Activated CD8-positive, alpha-beta memory T cell treated with anti-CD3 and anti-CD28 coated beads, Interleukin-2, amount 10 ng/mL, durations not matched to agents 7 days and 5 days (primary cell): ENCODE data around the gene STRN3. TPM values are rescaled to one million over a fixed set of nuclear protein-coding genes. Genes with fewer than 3 reads are reported as not detected.
"Not testable (repeated sequence)": the region's sequence is repeated elsewhere in the genome, so short reads cannot be mapped to it uniquely, and the experiment has no call there.

ENCODE experiments used
- ATAC-seq: fragments of 150-1000 bp; cut with Tn5 transposase; one replicate; pipeline ENCODE4 v1.10.0; 2021; ENCODE audit warnings: moderate library complexity
- CTCF ChIA-PET: fragments of 350-600 bp; sonication (Branson Sonifier 250); formaldehyde crosslinking; loops from one replicate; lab custom pipeline; 2021; ENCODE audit warnings: antibody characterized with exemption; lab: Charles Lee
- DNase-seq: peaks from one replicate; pipeline ENCODE4 v3.0.0-alpha.2; 2020
- H3K27ac Mint-ChIP-seq: one replicate; pipeline ENCODE4 v1.8.0; 2021; ENCODE audit warnings: mild to moderate bottlenecking, mixed read lengths
- H3K27me3 Mint-ChIP-seq: one replicate; pipeline ENCODE4 v1.8.0; 2021; ENCODE audit warnings: mixed read lengths
- H3K36me3 Mint-ChIP-seq: one replicate; pipeline ENCODE4 v1.8.0; 2021; ENCODE audit warnings: mild to moderate bottlenecking, mixed read lengths
- H3K4me1 Mint-ChIP-seq: one replicate; pipeline ENCODE4 v1.8.0; 2021; ENCODE audit warnings: mixed read lengths
- H3K4me3 Mint-ChIP-seq: one replicate; pipeline ENCODE4 v1.8.0; 2021; ENCODE audit warnings: mild to moderate bottlenecking, moderate library complexity, mixed read lengths
- H3K9me3 Mint-ChIP-seq: one replicate; pipeline ENCODE4 v1.8.0; 2022; ENCODE audit warnings: low read depth, mixed read lengths
- total RNA-seq, 2 experiments: library from RNA; stranded (reverse); gene quantifications; one replicate each; pipeline ENCODE4 v1.2.3, GENCODE V29; 2021

STRN3 gene
- total RNA-seq, 2 experiments from 2014 or later = 21.2 to 24.2 TPM

DNA sequence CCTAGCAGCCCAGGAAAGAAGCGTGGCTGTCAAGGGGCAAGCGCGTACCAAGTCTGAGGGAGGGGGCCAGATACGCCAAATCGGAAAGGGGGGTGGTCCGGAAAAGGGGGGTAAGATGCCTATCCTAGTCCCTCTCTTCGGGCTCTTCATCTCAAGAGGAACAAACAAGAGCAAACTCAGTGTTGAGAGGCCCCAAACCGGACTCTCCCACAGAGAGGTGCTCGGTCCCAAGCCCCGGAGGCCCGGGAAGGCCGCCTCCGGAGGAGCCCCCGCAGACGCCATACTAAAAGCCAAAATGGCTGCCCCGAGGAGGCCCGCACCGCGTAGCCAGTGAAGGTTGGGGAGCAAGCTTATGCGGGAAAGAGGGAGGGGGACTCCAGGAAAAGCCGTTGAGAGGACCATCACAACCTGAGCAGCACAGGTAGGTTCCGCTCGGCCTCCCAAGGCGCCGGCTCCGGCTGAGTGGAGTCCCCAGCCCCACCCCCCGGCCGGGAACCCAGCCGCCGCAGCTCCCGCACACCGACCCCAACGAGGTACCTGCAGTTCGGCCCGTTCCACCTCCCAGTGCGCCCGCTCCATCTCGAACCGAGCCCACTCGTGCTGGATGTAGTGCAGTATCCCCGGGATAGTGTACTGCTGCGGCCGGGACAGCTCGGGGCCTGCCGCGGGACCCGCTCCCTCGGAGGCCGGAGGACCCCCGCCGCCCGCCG, 657 bp downstream of the STRN3 start, which contains the start of gene AP4S1:
Gene AP4S1 (plus strand): TSS at position 283 of the 710 bp plus-strand sequence. CDS start 40,548 bp downstream, outside the sequence.
- Mint-ChIP-seq H3K27me3 (no peaks in the 10 kb centered on the region), H3K4me1 (peaks cover 48% of the 10 kb centered on the region), H3K36me3 (peaks cover 22% of the 10 kb centered on the region), H3K9me3 (no peaks in the 10 kb centered on the region), H3K27ac (peak within 1 kb of the TSS; percentile 96), H3K4me3 (peak within 1 kb of the TSS; percentile 90)
- DNase-seq = peak; percentile 66
- peak; percentile 28 for ATAC-seq
- CTCF ChIA-PET = interaction anchor here (1.4 to 1.9 kb wide), 2 partner anchors 91 to 103 kb away, joined by 3 to 5 read pairs; no protein-coding TSS in a partner anchor

GRCh38 chr14:31024577-31025366, 1.4 kb downstream of the STRN3 start:
- no peaks in the 10 kb centered on the region for H3K27me3 Mint-ChIP-seq
- H3K27ac Mint-ChIP-seq = peak overlapping the region; percentile 91
- CTCF ChIA-PET = interaction anchor here (1.1 kb wide), 1 partner anchor 58 kb away, joined by 3 read pairs; no protein-coding TSS in a partner anchor
- H3K36me3 Mint-ChIP-seq = peaks cover 22% of the 10 kb centered on the region
- peaks cover 48% of the 10 kb centered on the region for H3K4me1 Mint-ChIP-seq
- H3K9me3 Mint-ChIP-seq = no peaks in the 10 kb centered on the region
- H3K4me3 Mint-ChIP-seq = peak overlapping the region; percentile 90
- DNase-seq = no peak
- ATAC-seq = no peak

GRCh38 chr14:31024010-31024480, 2.1 kb downstream of the STRN3 start:
- Mint-ChIP-seq H3K4me1 (peaks cover 41% of the 10 kb centered on the region), H3K4me3 (peak overlapping the region; percentile 40), H3K9me3 (no peaks in the 10 kb centered on the region), H3K27ac (peak overlapping the region; percentile 31), H3K36me3 (peaks cover 22% of the 10 kb centered on the region), H3K27me3 (no peaks in the 10 kb centered on the region)
- no peak for DNase-seq
- CTCF ChIA-PET = interaction anchor here (1.1 kb wide), 1 partner anchor 59 kb away, joined by 3 read pairs; no protein-coding TSS in a partner anchor
- ATAC-seq = no peak

GRCh38 chr14:31022386-31022785, 3.8 kb downstream of the STRN3 start:
- Mint-ChIP-seq H3K27me3 (no peaks in the 10 kb centered on the region), H3K4me1 (peaks cover 31% of the 10 kb centered on the region), H3K9me3 (no peaks in the 10 kb centered on the region), H3K27ac (no peak overlapping the region), H3K36me3 (peaks cover 26% of the 10 kb centered on the region), H3K4me3 (no peak overlapping the region)
- DNase-seq (no peak), ATAC-seq (no peak)
- CTCF ChIA-PET = no interaction called here

GRCh38 chr14:31021576-31021949, 4.6 kb downstream of the STRN3 start:
- no peak for ATAC-seq
- H3K9me3 Mint-ChIP-seq = no peaks in the 10 kb centered on the region
- H3K36me3 Mint-ChIP-seq = peaks cover 26% of the 10 kb centered on the region
- CTCF ChIA-PET = no interaction called here
- no peak overlapping the region for H3K27ac Mint-ChIP-seq
- DNase-seq = no peak
- no peaks in the 10 kb centered on the region for H3K27me3 Mint-ChIP-seq
- no peak overlapping the region for H3K4me3 Mint-ChIP-seq
- peaks cover 24% of the 10 kb centered on the region for H3K4me1 Mint-ChIP-seq

DNA sequence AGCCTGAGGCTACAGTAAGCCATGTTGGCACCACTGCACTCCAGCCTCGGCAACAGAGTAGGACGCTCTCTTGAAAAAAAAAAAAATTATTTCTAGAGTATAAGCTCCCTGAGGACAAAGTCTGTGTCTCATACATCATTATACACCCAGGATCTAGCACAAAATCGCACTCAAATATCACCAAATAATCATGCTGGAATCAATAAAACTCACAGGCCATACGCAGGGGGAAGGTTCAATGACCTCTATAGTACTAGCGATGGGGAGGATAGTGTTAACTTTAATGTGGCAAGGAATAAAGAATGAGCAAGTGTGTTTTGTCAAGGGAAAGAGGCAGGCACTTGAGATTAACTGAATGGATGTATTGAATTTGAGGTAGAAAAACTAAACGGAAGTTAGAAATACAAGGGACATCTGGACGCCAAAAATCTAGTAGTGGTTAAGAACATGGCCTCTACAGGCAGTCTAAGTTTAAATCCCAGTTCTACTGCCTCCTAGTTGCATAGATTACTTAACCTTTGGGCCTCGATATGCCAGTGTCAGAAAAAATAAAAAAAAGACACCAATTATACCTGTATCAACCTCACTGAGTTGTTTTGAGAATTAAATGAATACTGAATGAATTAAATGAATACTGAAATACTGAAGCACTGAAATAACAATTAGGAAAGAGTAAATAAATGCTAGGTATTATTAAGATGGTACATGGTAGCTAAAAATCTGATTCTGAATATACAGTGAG, 5.2 kb downstream of the STRN3 start:
- Mint-ChIP-seq H3K27me3 (no peaks in the 10 kb centered on the region), H3K4me3 (no peak overlapping the region)
- CTCF ChIA-PET = no interaction called here

DNA sequence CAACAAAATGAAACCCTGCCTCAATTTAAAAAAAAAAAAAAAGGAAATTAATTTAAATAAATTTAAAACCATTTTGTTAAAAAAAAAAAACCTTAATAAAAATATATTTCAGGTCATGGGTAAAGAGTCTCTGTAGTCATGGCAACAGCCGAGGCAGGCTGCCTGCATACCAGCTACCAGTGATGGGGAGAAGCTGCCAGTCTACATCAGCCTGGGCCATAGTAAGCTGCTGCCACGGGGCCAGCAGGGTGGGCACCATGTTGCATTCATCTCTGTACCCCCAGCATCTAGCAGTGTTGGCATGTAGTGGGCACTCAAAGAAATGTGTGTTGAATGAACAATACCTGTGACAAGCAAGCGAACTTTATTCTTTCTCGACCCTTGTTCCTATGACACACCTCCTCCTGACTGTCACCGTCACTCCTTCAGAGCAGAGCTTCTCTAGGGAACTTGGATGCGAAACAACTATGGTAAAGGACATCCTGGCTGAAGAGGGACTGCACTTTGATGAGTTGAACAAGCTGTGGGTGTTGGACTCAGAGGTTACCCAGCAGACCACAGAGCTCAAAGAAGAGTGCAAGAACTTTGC, 8.0 kb downstream of the STRN3 start:
- H3K4me1 Mint-ChIP-seq = peaks cover 10% of the 10 kb centered on the region
- no peak overlapping the region for H3K27ac Mint-ChIP-seq
- no peak for ATAC-seq
- CTCF ChIA-PET = no interaction called here
- H3K9me3 Mint-ChIP-seq = no peaks in the 10 kb centered on the region
- H3K4me3 Mint-ChIP-seq = no peak overlapping the region
- DNase-seq = no peak
- no peaks in the 10 kb centered on the region for H3K27me3 Mint-ChIP-seq
- peaks cover 20% of the 10 kb centered on the region for H3K36me3 Mint-ChIP-seq

More for the DNA sequence above, 5.2 kb downstream of the STRN3 start:
- DNase-seq (no peak), ATAC-seq (no peak)
- Mint-ChIP-seq H3K27ac (no peak overlapping the region), H3K36me3 (peaks cover 26% of the 10 kb centered on the region), H3K4me1 (peaks cover 24% of the 10 kb centered on the region), H3K9me3 (no peaks in the 10 kb centered on the region)

DNA sequence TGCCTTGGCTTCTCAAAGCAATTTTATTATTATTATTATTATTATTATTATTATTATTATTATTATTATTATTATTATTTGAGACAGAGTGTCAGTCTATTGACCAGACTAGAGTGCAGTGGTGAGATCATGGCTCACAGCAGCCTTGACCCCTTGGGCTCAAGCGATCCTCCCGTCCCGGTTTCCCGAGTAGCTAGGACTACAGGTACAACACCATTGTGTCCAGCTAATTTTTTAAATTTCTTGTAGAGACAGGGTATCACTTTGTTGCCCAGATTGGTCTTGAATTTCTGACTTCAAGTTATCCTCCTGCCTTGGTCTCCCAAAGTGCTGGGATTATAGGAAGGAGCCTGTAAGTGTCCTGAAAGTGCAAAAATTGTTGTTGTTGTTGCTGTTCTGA, 12.3 kb downstream of the STRN3 start:
- no peak for DNase-seq
- no peak for ATAC-seq
- Mint-ChIP-seq H3K9me3 (no peaks in the 10 kb centered on the region), H3K4me1 (peaks cover 3% of the 10 kb centered on the region), H3K27ac (no peak overlapping the region), H3K36me3 (peaks cover 13% of the 10 kb centered on the region), H3K27me3 (no peaks in the 10 kb centered on the region), H3K4me3 (no peak overlapping the region)
- CTCF ChIA-PET = no interaction called here

DNA sequence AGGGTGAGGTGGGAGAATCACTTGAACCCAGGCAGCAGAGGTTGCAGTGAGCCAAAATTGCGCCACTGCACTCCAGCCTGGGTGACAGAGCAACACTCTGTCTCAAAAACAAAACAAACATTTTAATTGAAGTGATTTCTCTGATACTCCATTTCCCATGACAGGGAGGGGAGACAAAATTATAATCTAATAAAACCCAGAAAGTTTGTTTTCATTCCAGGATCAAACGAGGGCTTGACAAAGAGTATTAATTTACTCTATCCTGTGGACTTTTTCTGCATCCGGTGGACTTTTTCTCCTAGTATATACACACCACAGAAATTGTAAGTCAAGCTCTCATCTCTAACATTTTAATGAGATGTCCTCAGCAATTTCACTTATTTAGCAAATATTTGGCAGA, 15.2 kb downstream of the STRN3 start:
- Mint-ChIP-seq H3K36me3 (peaks cover 14% of the 10 kb centered on the region), H3K4me3 (no peak overlapping the region), H3K9me3 (no peaks in the 10 kb centered on the region), H3K27me3 (no peaks in the 10 kb centered on the region), H3K4me1 (peaks cover 3% of the 10 kb centered on the region), H3K27ac (no peak overlapping the region)
- DNase-seq (no peak), ATAC-seq (no peak)
- CTCF ChIA-PET = interaction anchor here (1.2 kb wide), 1 partner anchor 18 kb away, joined by 3 read pairs; no protein-coding TSS in a partner anchor

GRCh38 chr14:31009836-31010574, 16.2 kb downstream of the STRN3 start:
- peaks cover 3% of the 10 kb centered on the region for H3K4me1 Mint-ChIP-seq
- H3K9me3 Mint-ChIP-seq = no peaks in the 10 kb centered on the region
- H3K36me3 Mint-ChIP-seq = peaks cover 17% of the 10 kb centered on the region
- CTCF ChIA-PET = interaction anchor here (1.2 kb wide), 1 partner anchor 17 kb away, joined by 3 read pairs; no protein-coding TSS in a partner anchor
- no peaks in the 10 kb centered on the region for H3K27me3 Mint-ChIP-seq
- DNase-seq = no peak
- no peak overlapping the region for H3K4me3 Mint-ChIP-seq
- no peak for ATAC-seq
- H3K27ac Mint-ChIP-seq = no peak overlapping the region

- H3K36me3 Mint-ChIP-seq = peaks cover 19% of the 10 kb centered on the region
- no peak for DNase-seq
- H3K9me3 Mint-ChIP-seq = no peaks in the 10 kb centered on the region
- H3K4me3 Mint-ChIP-seq = no peak overlapping the region
- peaks cover 4% of the 10 kb centered on the region for H3K4me1 Mint-ChIP-seq
- H3K27ac Mint-ChIP-seq = no peak overlapping the region
- ATAC-seq = no peak
- H3K27me3 Mint-ChIP-seq = no peaks in the 10 kb centered on the region
- CTCF ChIA-PET = no interaction called here
These were observed 19.5 kb downstream of the STRN3 start for GRCh38 chr14:31006703-31007102.

GRCh38 chr14:31004007-31004406, 22.2 kb downstream of the STRN3 start:
- H3K4me1 Mint-ChIP-seq, DNase-seq, H3K4me3 Mint-ChIP-seq, H3K27ac Mint-ChIP-seq, ATAC-seq, H3K9me3 Mint-ChIP-seq, H3K27me3 Mint-ChIP-seq: not testable (repeated sequence)
- H3K36me3 Mint-ChIP-seq = peaks cover 36% of the 10 kb centered on the region
- CTCF ChIA-PET = interaction anchor here (0.6 to 1.2 kb wide), 2 partner anchors 9 to 281 kb away, joined by 3 read pairs; no protein-coding TSS in a partner anchor
